K562 (cell line): Measurements from ENCODE around the gene MALAT1. TPM values are rescaled to one million over a fixed set of nuclear protein-coding genes. Genes with fewer than 3 reads are reported as not detected.

Source experiments
- ATF7 ChIP-seq: fragments of 450-650 bp; IDR thresholded peaks from 2 replicates; pipeline ENCODE4 v1.7.1; 2014; ENCODE audit warnings: mild to moderate bottlenecking, moderate library complexity
- FUS ChIP-seq: fragments of 200-400 bp; formaldehyde crosslinking; optimal IDR thresholded peaks from 2 replicates; pipeline ENCODE3; 2017; ENCODE audit warnings: low read depth, low read length
- MCM3 ChIP-seq: fragments of 450-650 bp; IDR thresholded peaks from 2 replicates; pipeline ENCODE4 v1.6.1; 2016
- MECOM ChIP-seq: fragments of 250-450 bp; sonication (Bioruptor Pico); IDR thresholded peaks from 2 replicates; pipeline ENCODE4 v1.8.0; 2022; ENCODE audit warnings: inconsistent platforms
- POLR2AphosphoS2 ChIP-seq: IDR thresholded peaks from 2 replicates; pipeline ENCODE4 v1.6.1; 2012; ENCODE audit warnings: low read length, improper control_type of control experiment
- POLR3A ChIP-seq: IDR thresholded peaks from 2 replicates; pipeline ENCODE4 v1.6.1; 2011; ENCODE audit warnings: borderline replicate concordance, mild to moderate bottlenecking, moderate library complexity; ENCODE audit not compliant: insufficient read length, insufficient read depth; ENCODE audit errors: extremely low read depth
- POLR3G ChIP-seq: IDR thresholded peaks from 2 replicates; pipeline ENCODE4 v1.6.1; 2011; ENCODE audit not compliant: insufficient read length, insufficient replicate concordance; ENCODE audit errors: extremely low read depth
- PRPF4 ChIP-seq: fragments of 200-400 bp; formaldehyde crosslinking; IDR thresholded peaks from one replicate; pipeline ENCODE4 v1.6.1; 2017; ENCODE audit warnings: low read length, low read depth, mild to moderate bottlenecking; ENCODE audit not compliant: insufficient read depth, poor library complexity, severe bottlenecking
- RFX1 ChIP-seq: fragments of 450-650 bp; IDR thresholded peaks from 2 replicates; pipeline ENCODE4 v1.6.1; 2016; ENCODE audit warnings: mild to moderate bottlenecking, moderate library complexity
- RHOXF2B ChIP-seq: fragments of 250-450 bp; sonication (Bioruptor Pico); conservative IDR thresholded peaks from 2 replicates; pipeline ENCODE4 v1.5.1; 2021
- ZNF764 ChIP-seq: fragments of 250-450 bp; sonication (Bioruptor Pico); IDR thresholded peaks from 2 replicates; pipeline ENCODE4 v1.4.0; 2020; ENCODE audit warnings: low read depth, mild to moderate bottlenecking, moderate library complexity
- polyA plus RNA-seq, 8 experiments: library from polyadenylated mRNA; depleted of rRNA in 4 of 8; stranded (reverse) in 5 of 8; unstranded in 3 of 8; fragments of >200 nt; fragmentation: Nextera tagmentation in 2 of 8; fragmentation: Illumina TruSeq in 1 of 8; extraction: Ambion mirVana in 2 of 8; extraction: Trizol in 1 of 8; gene quantifications; 2 replicates each; pipeline versions ENCODE4 v1.2.1 to v1.2.3, GENCODE V29; 2011 to 2014; ENCODE audit warnings: inconsistent platforms in 1 of 8, missing spikeins in 1 of 8
- total RNA-seq, 7 experiments: library from RNA; depleted of rRNA in 6 of 7; stranded (reverse); fragments of >200 nt in 6 of 7; fragmentation: Illumina TruSeq in 2 of 7; extraction: Trizol in 2 of 7; gene quantifications; 2 replicates each; pipeline versions ENCODE4 v1.2.1 to v1.2.3, GENCODE V29; 2011 to 2021; ENCODE audit warnings: low replicate concordance in 1 of 7
- TF ChIP-seq, protein P1 (sequence below): fragments of 450-650 bp; IDR thresholded peaks from 2 replicates; pipeline ENCODE4 v1.6.1; 2017; ENCODE audit warnings: antibody characterized with exemption
- TF ChIP-seq, protein P2 (sequence below): IDR thresholded peaks from 2 replicates; pipeline ENCODE4 v1.6.1; 2016; ENCODE audit warnings: missing genetic modification characterization, missing compliant biosample characterization
- TF ChIP-seq, protein P3 (sequence below): sonication (generic); formaldehyde crosslinking; IDR thresholded peaks from 2 replicates; pipeline ENCODE4 v1.8.1; 2023; ENCODE audit warnings: mild to moderate bottlenecking, missing genetic modification reagents
- TF ChIP-seq, protein P4 (sequence below), 2 experiments: fragments of 450-650 bp in 1 of 2; sonication (generic) in 1 of 2; formaldehyde crosslinking; conservative IDR thresholded peaks; 2 replicates each; pipeline versions ENCODE4 v1.4.0 to v1.8.1; 2020 to 2022; ENCODE audit warnings: mild to moderate bottlenecking in 1 of 2, missing genetic modification reagents in 1 of 2
- TF ChIP-seq, protein P5 (sequence below), 3 experiments: IDR thresholded peaks in 2 of 3; conservative IDR thresholded peaks in 1 of 3; 2 replicates each; pipeline ENCODE4 v1.5.1; 2011 to 2012; ENCODE audit warnings: low read length in 3 of 3, mild to moderate bottlenecking in 3 of 3, control low read depth in 2 of 3, improper control_type of control experiment in 1 of 3, inconsistent platforms in 1 of 3, low read depth in 1 of 3, mixed read lengths in 1 of 3, moderate library complexity in 1 of 3; ENCODE audit not compliant: insufficient read depth in 2 of 3

The MALAT1 gene
- total and polyA plus RNA-seq, 9 of the 15 experiments (the other 6 are each of a cell fraction or from before 2014, with no cell fraction given) = 363 to 8,715 (median 2,351) TPM

DNA sequence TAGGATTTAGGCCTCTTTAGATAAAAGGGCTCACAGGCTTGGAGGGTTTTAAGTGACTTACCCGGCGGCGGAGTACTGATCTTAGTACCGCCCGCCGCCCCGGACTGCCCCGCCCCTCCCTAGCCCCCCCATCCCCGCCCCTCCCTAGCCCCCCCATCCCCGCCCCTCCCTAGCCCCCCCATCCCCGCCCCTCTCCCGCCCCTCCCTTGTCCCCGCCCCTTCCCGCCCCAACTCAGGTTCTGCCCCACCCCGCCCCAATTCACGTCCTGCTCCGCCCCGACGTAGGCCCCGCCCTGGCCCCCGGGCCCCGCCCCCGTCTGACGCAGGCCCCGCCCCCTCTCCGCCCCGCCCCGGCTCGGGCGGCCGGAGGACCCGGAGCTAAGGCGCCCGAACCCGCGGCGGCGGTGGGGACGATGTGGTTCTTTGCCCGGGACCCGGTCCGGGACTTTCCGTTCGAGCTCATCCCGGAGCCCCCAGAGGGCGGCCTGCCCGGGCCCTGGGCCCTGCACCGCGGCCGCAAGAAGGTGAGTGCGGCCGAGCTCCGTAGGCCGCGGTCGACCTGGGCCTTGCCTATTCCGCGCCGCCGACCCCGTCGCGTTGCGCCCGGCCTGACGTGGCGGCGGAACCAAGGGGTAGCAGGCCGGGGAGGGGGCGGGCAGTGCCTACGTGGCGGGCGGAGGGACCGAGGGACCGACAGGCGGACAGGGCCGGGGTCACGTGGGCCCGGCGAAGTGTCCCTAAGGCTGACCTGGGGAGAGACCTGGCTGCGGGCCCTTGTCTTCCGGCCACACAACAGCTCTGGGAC lies 26.1 kb downstream of the MALAT1 start, which contains the start of gene SCYL1 (continued):
- TF ChIP-seq, protein P1, sequence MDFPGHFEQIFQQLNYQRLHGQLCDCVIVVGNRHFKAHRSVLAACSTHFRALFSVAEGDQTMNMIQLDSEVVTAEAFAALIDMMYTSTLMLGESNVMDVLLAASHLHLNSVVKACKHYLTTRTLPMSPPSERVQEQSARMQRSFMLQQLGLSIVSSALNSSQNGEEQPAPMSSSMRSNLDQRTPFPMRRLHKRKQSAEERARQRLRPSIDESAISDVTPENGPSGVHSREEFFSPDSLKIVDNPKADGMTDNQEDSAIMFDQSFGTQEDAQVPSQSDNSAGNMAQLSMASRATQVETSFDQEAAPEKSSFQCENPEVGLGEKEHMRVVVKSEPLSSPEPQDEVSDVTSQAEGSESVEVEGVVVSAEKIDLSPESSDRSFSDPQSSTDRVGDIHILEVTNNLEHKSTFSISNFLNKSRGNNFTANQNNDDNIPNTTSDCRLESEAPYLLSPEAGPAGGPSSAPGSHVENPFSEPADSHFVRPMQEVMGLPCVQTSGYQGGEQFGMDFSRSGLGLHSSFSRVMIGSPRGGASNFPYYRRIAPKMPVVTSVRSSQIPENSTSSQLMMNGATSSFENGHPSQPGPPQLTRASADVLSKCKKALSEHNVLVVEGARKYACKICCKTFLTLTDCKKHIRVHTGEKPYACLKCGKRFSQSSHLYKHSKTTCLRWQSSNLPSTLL = no peak
- TF ChIP-seq, protein P2, sequence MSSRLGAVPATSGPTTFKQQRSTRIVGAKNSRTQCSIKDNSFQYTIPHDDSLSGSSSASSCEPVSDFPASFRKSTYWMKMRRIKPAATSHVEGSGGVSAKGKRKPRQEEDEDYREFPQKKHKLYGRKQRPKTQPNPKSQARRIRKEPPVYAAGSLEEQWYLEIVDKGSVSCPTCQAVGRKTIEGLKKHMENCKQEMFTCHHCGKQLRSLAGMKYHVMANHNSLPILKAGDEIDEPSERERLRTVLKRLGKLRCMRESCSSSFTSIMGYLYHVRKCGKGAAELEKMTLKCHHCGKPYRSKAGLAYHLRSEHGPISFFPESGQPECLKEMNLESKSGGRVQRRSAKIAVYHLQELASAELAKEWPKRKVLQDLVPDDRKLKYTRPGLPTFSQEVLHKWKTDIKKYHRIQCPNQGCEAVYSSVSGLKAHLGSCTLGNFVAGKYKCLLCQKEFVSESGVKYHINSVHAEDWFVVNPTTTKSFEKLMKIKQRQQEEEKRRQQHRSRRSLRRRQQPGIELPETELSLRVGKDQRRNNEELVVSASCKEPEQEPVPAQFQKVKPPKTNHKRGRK (tag) = no peak
- TF ChIP-seq MECOM = no peak
- TF ChIP-seq, protein P3, sequence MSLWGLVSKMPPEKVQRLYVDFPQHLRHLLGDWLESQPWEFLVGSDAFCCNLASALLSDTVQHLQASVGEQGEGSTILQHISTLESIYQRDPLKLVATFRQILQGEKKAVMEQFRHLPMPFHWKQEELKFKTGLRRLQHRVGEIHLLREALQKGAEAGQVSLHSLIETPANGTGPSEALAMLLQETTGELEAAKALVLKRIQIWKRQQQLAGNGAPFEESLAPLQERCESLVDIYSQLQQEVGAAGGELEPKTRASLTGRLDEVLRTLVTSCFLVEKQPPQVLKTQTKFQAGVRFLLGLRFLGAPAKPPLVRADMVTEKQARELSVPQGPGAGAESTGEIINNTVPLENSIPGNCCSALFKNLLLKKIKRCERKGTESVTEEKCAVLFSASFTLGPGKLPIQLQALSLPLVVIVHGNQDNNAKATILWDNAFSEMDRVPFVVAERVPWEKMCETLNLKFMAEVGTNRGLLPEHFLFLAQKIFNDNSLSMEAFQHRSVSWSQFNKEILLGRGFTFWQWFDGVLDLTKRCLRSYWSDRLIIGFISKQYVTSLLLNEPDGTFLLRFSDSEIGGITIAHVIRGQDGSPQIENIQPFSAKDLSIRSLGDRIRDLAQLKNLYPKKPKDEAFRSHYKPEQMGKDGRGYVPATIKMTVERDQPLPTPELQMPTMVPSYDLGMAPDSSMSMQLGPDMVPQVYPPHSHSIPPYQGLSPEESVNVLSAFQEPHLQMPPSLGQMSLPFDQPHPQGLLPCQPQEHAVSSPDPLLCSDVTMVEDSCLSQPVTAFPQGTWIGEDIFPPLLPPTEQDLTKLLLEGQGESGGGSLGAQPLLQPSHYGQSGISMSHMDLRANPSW = no peak
- TF ChIP-seq POLR3G = no peak
- no peak for TF ChIP-seq MCM3
- no peak for TF ChIP-seq ZNF764 (CRISPR knock-in tag)
- no peak for TF ChIP-seq FUS
- TF ChIP-seq PRPF4 = no peak
- TF ChIP-seq, protein P4, sequence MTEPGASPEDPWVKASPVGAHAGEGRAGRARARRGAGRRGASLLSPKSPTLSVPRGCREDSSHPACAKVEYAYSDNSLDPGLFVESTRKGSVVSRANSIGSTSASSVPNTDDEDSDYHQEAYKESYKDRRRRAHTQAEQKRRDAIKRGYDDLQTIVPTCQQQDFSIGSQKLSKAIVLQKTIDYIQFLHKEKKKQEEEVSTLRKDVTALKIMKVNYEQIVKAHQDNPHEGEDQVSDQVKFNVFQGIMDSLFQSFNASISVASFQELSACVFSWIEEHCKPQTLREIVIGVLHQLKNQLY (CRISPR knock-in tag; conservative IDR thresholded peaks at IDR 0.05) = no peak
- 0 out of 2 replicates have a peak, but pooled peaks have one; percentile 26 for TF ChIP-seq ATF7
- TF ChIP-seq, protein P5, sequence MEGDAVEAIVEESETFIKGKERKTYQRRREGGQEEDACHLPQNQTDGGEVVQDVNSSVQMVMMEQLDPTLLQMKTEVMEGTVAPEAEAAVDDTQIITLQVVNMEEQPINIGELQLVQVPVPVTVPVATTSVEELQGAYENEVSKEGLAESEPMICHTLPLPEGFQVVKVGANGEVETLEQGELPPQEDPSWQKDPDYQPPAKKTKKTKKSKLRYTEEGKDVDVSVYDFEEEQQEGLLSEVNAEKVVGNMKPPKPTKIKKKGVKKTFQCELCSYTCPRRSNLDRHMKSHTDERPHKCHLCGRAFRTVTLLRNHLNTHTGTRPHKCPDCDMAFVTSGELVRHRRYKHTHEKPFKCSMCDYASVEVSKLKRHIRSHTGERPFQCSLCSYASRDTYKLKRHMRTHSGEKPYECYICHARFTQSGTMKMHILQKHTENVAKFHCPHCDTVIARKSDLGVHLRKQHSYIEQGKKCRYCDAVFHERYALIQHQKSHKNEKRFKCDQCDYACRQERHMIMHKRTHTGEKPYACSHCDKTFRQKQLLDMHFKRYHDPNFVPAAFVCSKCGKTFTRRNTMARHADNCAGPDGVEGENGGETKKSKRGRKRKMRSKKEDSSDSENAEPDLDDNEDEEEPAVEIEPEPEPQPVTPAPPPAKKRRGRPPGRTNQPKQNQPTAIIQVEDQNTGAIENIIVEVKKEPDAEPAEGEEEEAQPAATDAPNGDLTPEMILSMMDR (IDR thresholded peaks at IDR 0.05 in 2 of 3, conservative IDR thresholded peaks at IDR 0.05 in 1 of 3; ENCODE audit: insufficient read depth in 2 of 3, low read depth in 1 of 3, low read length in 3 of 3) = no peak
- TF ChIP-seq RFX1 = no peak
- no peak for TF ChIP-seq POLR2AphosphoS2
- no peak for TF ChIP-seq RHOXF2B (CRISPR knock-in tag)
- no peak for TF ChIP-seq POLR3A
